Measurements from ENCODE around the gene POU2F3.
"Not testable (repeated sequence)": the region's sequence is repeated elsewhere in the genome, so short reads cannot be mapped to it uniquely, and the experiment has no call there.

The POU2F3 gene

DNA sequence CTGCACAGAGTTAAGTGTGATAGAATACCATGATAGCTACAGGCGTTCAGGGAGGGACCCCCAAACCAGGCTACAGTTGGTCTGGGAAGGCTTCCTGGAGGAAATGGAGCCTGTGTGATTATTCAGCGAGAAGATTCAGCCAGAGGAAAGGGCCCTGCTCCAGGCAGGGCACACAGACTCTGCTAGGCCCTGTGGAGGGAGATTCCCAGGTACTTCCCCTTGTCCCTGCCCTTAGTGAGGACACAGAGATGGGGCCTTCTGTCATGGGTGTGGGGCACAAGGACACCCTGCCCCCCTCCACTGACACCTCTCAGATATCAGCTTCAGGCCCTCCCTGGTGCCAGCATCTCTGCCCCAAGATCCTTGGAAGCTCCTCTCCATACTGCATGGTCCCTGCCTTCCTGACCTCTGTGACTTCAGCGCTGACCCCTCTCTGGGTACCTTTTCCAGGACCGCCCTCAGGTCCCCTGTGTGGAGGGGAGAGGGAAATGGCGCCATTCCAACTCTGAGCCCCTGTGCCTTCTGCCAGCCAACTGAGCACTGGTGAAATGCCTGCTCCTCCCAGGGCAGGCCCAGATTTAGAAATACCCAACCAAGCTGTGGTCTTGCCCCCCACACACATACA lies 12.6 kb upstream of the POU2F3 start:
- DNase-seq = no peak

DNA sequence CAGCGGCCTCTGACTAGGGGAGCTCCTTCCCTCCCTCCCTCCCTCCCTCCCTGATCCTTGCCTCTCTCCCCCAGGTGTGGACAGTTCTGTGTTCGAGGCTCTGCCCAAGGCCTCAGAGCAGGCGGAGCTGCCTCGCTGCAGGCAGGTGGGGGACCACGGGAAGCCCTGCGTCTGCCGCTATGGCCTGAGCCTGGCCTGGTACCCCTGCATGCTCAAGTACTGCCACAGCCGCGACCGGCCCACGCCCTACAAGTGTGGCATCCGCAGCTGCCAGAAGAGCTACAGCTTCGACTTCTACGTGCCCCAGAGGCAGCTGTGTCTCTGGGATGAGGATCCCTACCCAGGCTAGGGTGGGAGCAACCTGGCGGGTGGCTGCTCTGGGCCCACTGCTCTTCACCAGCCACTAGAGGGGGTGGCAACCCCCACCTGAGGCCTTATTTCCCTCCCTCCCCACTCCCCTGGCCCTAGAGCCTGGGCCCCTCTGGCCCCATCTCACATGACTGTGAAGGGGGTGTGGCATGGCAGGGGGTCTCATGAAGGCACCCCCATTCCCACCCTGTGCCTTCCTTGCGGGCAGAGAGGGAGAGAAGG lies 11.1 kb upstream of the POU2F3 start:
- DNase-seq = no peak

DNA sequence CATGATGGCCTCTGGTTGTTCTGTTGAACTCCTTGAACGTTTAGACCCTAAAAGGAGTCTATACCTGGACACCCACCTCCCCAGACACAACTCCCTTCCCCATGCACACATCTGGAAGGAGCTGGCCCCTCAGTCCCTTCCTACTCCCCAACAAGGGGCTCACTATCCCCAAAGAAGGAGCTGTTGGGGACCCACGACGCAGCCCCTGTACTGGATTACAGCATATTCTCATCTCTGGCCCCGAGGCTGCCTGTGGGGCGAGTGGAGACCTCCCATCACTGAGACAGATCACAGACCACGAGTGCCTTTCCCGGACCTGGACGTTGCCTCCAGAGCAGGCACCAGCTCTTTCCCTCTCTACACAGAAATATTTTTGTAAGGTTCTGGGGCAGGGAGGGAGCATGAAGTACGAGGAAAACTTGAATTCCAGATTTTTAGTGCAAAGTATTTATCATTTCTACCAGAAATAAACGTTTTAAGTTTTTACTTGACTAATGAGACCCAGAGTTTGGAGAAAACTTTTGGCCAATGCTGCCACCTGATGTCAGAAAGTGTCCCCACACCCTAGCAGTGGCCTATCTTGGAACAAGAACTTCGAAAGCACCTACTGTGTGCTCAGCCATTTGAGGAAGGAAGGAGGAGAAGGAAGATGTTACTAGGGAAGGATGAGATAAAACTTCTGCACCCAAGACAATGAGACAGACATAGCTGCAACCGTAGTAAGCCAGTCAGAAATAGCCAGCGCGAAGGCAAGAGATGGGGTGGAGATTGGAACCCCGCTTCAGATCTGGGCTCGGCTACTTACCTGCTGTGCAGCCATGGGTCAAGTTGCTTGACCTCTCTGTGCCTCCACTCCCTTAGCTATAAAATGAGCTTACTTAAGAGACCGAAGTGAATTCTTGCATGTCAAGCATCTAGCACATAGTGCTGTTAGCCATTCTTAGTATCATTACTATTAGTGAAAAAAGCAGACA lies 10.2 kb upstream of the POU2F3 start:
- DNase-seq = no peak

- no peak for DNase-seq
Measured at GRCh38 chr11:120230433-120231071, 9.4 kb upstream of the POU2F3 start.

DNA sequence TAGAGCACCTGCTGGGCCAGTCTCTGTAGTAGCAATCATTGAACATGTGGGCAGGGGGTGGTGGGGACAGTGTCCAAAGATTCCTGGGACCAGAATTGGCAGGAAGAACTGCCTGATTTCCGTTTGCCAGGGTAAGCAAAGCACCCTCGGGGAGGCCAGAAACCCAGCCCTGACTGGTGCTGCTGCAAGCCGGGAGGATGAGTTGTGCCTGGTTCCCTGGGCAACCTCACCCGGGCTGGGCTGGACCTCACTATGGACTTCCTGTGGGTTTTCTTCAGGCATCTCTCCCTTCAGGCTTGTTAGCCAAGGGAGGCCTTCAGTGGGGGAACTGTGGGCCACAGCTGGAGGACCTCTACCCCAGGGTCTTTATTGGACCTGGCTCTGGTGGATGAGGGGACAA lies 8.0 kb upstream of the POU2F3 start:
- no peak for DNase-seq

DNA sequence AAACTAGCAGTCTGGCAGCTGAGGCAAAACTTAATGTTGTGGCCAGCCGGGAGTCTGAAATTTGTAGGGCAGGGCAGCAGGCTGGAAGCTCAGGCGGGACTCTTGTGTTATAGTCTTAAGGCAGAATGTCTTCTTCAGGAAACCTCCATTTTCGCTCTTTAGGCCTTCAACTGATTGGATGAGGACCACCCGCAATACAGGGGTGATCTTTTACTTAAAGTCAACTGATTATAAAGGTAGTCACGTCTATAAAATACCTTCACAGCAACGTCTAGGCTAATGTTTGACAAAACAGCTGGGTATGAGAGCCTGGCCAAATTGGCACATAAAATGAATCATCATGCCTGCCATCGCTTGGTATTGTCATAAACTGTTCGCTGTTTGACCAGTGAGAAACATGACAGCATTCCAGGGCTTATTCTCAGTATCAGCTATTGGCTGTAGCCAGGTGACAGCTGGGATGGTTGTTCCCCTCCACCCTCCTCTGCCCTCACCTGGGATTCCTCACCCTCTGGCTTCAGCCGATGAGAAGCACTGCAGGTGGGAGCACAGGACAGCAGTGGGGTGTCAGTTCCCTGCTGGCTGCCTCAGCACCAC lies 6.6 kb upstream of the POU2F3 start:
- DNase-seq = no peak

- DNase-seq = peak; percentile 83
Measured at GRCh38 chr11:120235024-120235628, 4.8 kb upstream of the POU2F3 start.

GRCh38 chr11:120236169-120237107 lies 3.5 kb upstream of the POU2F3 start:
- no peak for DNase-seq

GRCh38 chr11:120238968-120239620 lies 846 bp upstream of the POU2F3 start:
- DNase-seq = no peak

GRCh38 chr11:120240866-120241265 lies 926 bp downstream of the POU2F3 start:
- no peak for DNase-seq

DNA sequence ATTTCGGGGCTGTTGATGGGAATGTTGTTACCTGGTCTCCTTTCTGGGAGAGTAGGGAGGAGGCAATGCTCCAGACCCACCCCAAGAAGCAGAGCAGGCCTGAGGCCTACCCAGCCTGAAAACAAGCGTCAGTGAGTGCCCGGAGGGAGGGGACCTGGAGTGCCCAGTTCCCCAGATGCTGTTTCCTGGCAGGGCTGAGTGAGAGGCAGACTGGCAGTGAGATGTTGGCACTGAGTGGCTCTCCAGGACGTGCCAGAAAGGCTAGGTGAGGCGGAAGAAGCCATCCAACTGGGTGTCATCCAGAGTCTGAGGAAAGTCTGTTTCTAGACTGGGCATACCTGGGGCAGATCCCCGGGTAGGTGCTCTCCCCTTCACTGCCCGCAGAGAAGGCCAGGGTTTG lies 1.3 kb downstream of the POU2F3 start:
- no peak for DNase-seq

DNA sequence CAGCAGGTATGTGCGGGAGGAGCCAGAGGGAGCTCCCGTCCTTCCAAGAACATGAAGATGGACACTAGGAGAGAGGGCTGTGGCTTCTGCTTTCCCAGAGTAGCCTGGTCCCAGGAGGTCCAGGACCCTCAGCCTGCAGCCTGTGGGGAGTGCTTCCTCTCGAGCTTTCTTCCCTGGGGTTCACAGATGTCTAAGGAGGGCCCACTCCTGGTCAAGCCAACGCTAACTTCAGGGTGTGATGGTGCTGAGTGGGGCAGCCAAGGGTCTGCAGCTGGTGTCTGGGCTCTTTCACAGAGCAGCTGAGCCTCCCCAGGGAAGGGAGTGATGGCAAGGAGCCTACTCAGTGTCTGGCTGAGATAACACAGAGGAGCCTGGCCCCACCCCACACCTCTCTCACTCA lies 3.3 kb downstream of the POU2F3 start:
- DNase-seq = no peak

- no peak for DNase-seq
Measured at GRCh38 chr11:120244476-120245365, 4.8 kb downstream of the POU2F3 start.

- DNase-seq = no peak
Measured at GRCh38 chr11:120245434-120245833, 5.5 kb downstream of the POU2F3 start.

GRCh38 chr11:120248551-120249278 lies 8.8 kb downstream of the POU2F3 start:
- no peak for DNase-seq

- no peak for DNase-seq
Measured at GRCh38 chr11:120249279-120250262, 9.6 kb downstream of the POU2F3 start.

- DNase-seq = not testable (repeated sequence)
Measured at GRCh38 chr11:120253377-120253776, 13.4 kb downstream of the POU2F3 start.
